Measurements from ENCODE around the gene ATAT1. TPM values are rescaled to one million over a fixed set of nuclear protein-coding genes. Genes with fewer than 3 reads are reported as not detected.

Gene ATAT1
- total and polyA plus RNA-seq, 10 of the 15 experiments (the other 5 are each of a cell fraction or from before 2014, with no cell fraction given): 1.1 to 14.2 (median 6.9) TPM

GRCh38 chr6:30678964-30679726, 52.5 kb downstream of the ATAT1 start (continued):
- no peak for TF ChIP-seq CEBPZ (IDR thresholded peaks at IDR 0.05; ENCODE audit: low read depth, low read length)
- peak; percentile 70 for TF ChIP-seq NR2F1 (conservative IDR thresholded peaks at IDR 0.05)
- TF ChIP-seq BACH1 (IDR thresholded peaks at IDR 0.05; ENCODE audit: borderline replicate concordance): 0 out of 2 replicates have a peak, but pooled peaks have one; percentile 21
- peak; percentile 71 for TF ChIP-seq LARP7 (IDR thresholded peaks at IDR 0.05)
- TF ChIP-seq CREM (IDR thresholded peaks at IDR 0.05; ENCODE audit: low read depth): 0 out of 2 replicates have a peak, but pooled peaks have one; percentile 10
- peak; percentile 34 for TF ChIP-seq KLF5 (IDR thresholded peaks at IDR 0.05; ENCODE audit: partially characterized antibody)
- peak; percentile 84; the same call in 1 of the 2 replicates for TF ChIP-seq RB1 (IDR thresholded peaks at IDR 0.05; ENCODE audit: borderline replicate concordance)
- peak; percentile 22; the same call in 1 of the 2 replicates for TF ChIP-seq TARDBP (IDR thresholded peaks at IDR 0.05; ENCODE audit: borderline replicate concordance)
- TF ChIP-seq CREB1 (IDR thresholded peaks at IDR 0.05; ENCODE audit: low read depth): no peak
- no peak for TF ChIP-seq YBX1 (IDR thresholded peaks at IDR 0.05)
- no peak for TF ChIP-seq ELK1 (IDR thresholded peaks at IDR 0.05; ENCODE audit: low read depth, low read length)
- TF ChIP-seq HDGF (IDR thresholded peaks at IDR 0.05): peak; percentile 74; the same call in 1 of the 2 replicates
- TF ChIP-seq SUZ12 (IDR thresholded peaks at IDR 0.05; ENCODE audit: unreplicated experiment): no peak
- no peak for TF ChIP-seq NR2C2 (IDR thresholded peaks at IDR 0.05; ENCODE audit: borderline replicate concordance, control insufficient read depth, insufficient read length, low read depth)
- 0 out of 2 replicates have a peak, but pooled peaks have one; percentile 29 for TF ChIP-seq POLR2A (IDR thresholded peaks at IDR 0.05; ENCODE audit: low read depth, low read length)
- no peak for TF ChIP-seq MYC (IDR thresholded peaks at IDR 0.05; ENCODE audit: insufficient read depth, insufficient read length, insufficient replicate concordance, low read length, severe bottlenecking)
- no peak for TF ChIP-seq IRF3 (IDR thresholded peaks at IDR 0.05)
- TF ChIP-seq ZNF384 (IDR thresholded peaks at IDR 0.05; ENCODE audit: borderline replicate concordance, low read depth, low read length): no peak
- peak; percentile 58 for TF ChIP-seq IKZF1 (conservative IDR thresholded peaks at IDR 0.05)
- TF ChIP-seq CTCF (IDR thresholded peaks at IDR 0.05 in 2 of 3, conservative IDR thresholded peaks at IDR 0.05 in 1 of 3; ENCODE audit: control insufficient read depth in 2 of 3, extremely low read depth in 1 of 3, insufficient read depth in 1 of 3, low read depth in 3 of 3, low read length in 3 of 3): peak; percentile 97 to 98 (median 98); a peak in 5 of 6 replicates
- TF ChIP-seq HDAC2 (IDR thresholded peaks at IDR 0.05): no peak
- TF ChIP-seq BHLHE40 (IDR thresholded peaks at IDR 0.05; ENCODE audit: borderline replicate concordance in 1 of 2, low read depth in 2 of 2, low read length in 1 of 2): peak in 1 of 2 experiments; percentile 45; a peak in 1 of 4 replicates
- TF ChIP-seq ZNF274 (IDR thresholded peaks at IDR 0.05; ENCODE audit: insufficient read depth, insufficient read length): no peak
- TF ChIP-seq SMC3 (IDR thresholded peaks at IDR 0.05; ENCODE audit: borderline replicate concordance, low read length): peak; percentile 97

All from GM12878 (cell line).